DMS53 (cell line): ENCODE measurements around the gene AIP.
"Not testable (repeated sequence)": the region's sequence is repeated elsewhere in the genome, so short reads cannot be mapped to it uniquely, and the experiment has no call there.

ENCODE experiments used
- DNase-seq: peaks from one replicate; lab custom pipeline; 2025; lab: John Stamatoyannopoulos, UW

Gene AIP

GRCh38 chr11:67468759-67469507 lies 13.9 kb upstream of the AIP start, which contains the start of gene TMEM134:
TMEM134 (minus strand) TSS chr11:67469251; CDS start chr11:67469192, 59 bp downstream.
- peak; percentile 98 for DNase-seq

GRCh38 chr11:67469508-67469811 lies 13.4 kb upstream of the AIP start:
- no peak for DNase-seq

- no peak for DNase-seq
Observed at GRCh38 chr11:67470337-67471002, 12.4 kb upstream of the AIP start.

GRCh38 chr11:67472882-67473281 lies 9.9 kb upstream of the AIP start:
- DNase-seq = no peak

GRCh38 chr11:67476692-67477091 lies 6.1 kb upstream of the AIP start:
- DNase-seq = not testable (repeated sequence)

- not testable (repeated sequence) for DNase-seq
Observed at GRCh38 chr11:67477344-67478050, 5.3 kb upstream of the AIP start.

- DNase-seq = peak; percentile 91
Observed at GRCh38 chr11:67482275-67482826, 475 bp upstream of the AIP start.

GRCh38 chr11:67483831-67484665 lies 1.2 kb downstream of the AIP start:
- DNase-seq = no peak

- no peak for DNase-seq
Observed at GRCh38 chr11:67484847-67485311, 2.1 kb downstream of the AIP start.

GRCh38 chr11:67485873-67486361 lies 3.1 kb downstream of the AIP start:
- DNase-seq = peak; percentile 50

- no peak for DNase-seq
Observed at GRCh38 chr11:67486481-67487195, 3.8 kb downstream of the AIP start.

GRCh38 chr11:67489203-67489884 lies 6.5 kb downstream of the AIP start:
- DNase-seq = no peak

GRCh38 chr11:67489885-67490726 lies 7.3 kb downstream of the AIP start:
- DNase-seq = no peak

GRCh38 chr11:67490727-67491065 lies 7.9 kb downstream of the AIP start:
- DNase-seq = no peak

GRCh38 chr11:67491276-67492068 lies 8.6 kb downstream of the AIP start:
- DNase-seq = no peak

GRCh38 chr11:67492069-67492727 lies 9.4 kb downstream of the AIP start:
- no peak for DNase-seq

- DNase-seq = no peak
Observed at GRCh38 chr11:67492801-67493547, 10.1 kb downstream of the AIP start.
